Activated CD4-positive, alpha-beta T cell treated with anti-CD3 and anti-CD28 coated beads, Interleukin-2, amount 10 ng/mL, durations not matched to agents 7 days and 5 days (primary cell): ENCODE results near the gene SLC16A14. TPM values are rescaled to one million over a fixed set of nuclear protein-coding genes. Genes with fewer than 3 reads are reported as not detected.

Source experiments
- total RNA-seq, 2 experiments: library from RNA; stranded (reverse); gene quantifications; one replicate each; pipeline ENCODE4 v1.2.3, GENCODE V29; 2021

The SLC16A14 gene
- total RNA-seq, 2 experiments from 2014 or later: 0.08 to 0.27 TPM

Other genes starting within 250 kb of the SLC16A14 start
- gene TRIP12, start 146.9 kb downstream of the SLC16A14 start, total RNA-seq: 100 to 1,000 TPM; 232 to 296 TPM
- 1 to 10 TPM in 1 of 2 experiments, under 1 TPM in 1; 0.82 to 1.1 TPM for gene FBXO36, start 146.4 kb downstream of the SLC16A14 start, total RNA-seq
- 100 to 1,000 TPM; 168 to 188 TPM for gene SP110, start 151.1 kb upstream of the SLC16A14 start, total RNA-seq
- gene SP140, start 156.8 kb upstream of the SLC16A14 start, total RNA-seq: 10 to 100 TPM; 53.3 to 58.8 TPM